T47D (cell line): ENCODE measurements around the gene ZBTB5.

ENCODE experiments used
- DNase-seq, 2 experiments: peaks; one replicate each; pipeline versions ENCODE4 v3.0.0 to v3.0.0-alpha.2; 2011 to 2012; ENCODE audit warnings: low read depth in 1 of 2, low spot score in 1 of 2
- JUND ChIP-seq: IDR thresholded peaks from 2 replicates; pipeline ENCODE4 v1.6.1; 2012; ENCODE audit warnings: low read depth
- in situ Hi-C: cut with HindIII; loops from 2 replicates; pipeline ENCODE4 v1.10.0; 2016; ENCODE audit warnings: low sequenced_read_pairs, low pct_unique_long_range_greater_than_20kb

Gene ZBTB5

GRCh38 chr9:37390759-37391158 is 74.5 kb downstream of the ZBTB5 start:
- in situ Hi-C loops, result no loop called here
- TF ChIP-seq JUND, result no peak
- DNase-seq, result peak in 1 of 2 experiments; percentile 60
